ENCODE results near the gene NDST1. TPM values are rescaled to one million over a fixed set of nuclear protein-coding genes. Genes with fewer than 3 reads are reported as not detected.

Gene NDST1
- total and polyA plus RNA-seq, 2 of the 8 experiments (the other 6 are each of a cell fraction or from before 2014, with no cell fraction given), result 27.0 to 72.0 TPM

DNA sequence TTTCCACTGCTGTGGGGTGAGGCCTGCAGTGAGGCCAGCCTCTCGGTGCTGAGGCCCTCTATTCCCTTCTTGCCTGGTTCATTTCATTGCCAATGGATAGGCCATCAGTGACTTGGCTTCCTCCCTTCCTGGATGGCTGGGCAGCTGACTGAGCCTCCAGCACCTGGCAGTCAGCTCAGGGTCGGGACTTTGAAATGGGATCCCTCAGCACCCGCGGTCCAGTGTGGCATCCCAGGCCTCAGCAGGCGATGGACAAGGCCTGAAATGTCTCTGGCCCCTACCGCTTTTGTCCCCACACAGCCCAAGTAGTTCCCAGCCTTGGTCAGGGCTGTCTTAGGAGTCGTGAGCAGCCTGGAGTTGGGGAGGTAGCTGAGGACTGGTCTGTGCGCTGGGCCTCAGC, 17.2 kb downstream of the NDST1 start:
- Histone ChIP-seq H4K91ac (replicated peaks; ENCODE audit: insufficient read length, low read length) (peak overlapping the region; percentile 35), H4K20me1 (replicated peaks in 1 of 2; ENCODE audit: control insufficient read depth in 1 of 2, insufficient read depth in 2 of 2, low read length in 2 of 2) (peaks cover 23 to 34% of the 10 kb centered on the region in 2 experiments), H3K79me2 (ENCODE audit: control insufficient read depth in 1 of 2, insufficient read depth in 2 of 2, low read length in 2 of 2) (peaks cover 0 to 54% of the 10 kb centered on the region in 2 experiments; a peak in 2 of 4 replicates)
- TF ChIP-seq SRF (IDR thresholded peaks at IDR 0.05; ENCODE audit: low read depth, low read length) (no peak), BACH1 (IDR thresholded peaks at IDR 0.05; ENCODE audit: low read length) (no peak), CREB1 (IDR thresholded peaks at IDR 0.05) (no peak), RFX5 (IDR thresholded peaks at IDR 0.05; ENCODE audit: borderline replicate concordance, low read depth, low read length) (no peak), KDM1A (IDR thresholded peaks at IDR 0.05; ENCODE audit: borderline replicate concordance, low read length) (no peak), CBX5 (IDR thresholded peaks at IDR 0.05; ENCODE audit: low read depth, low read length) (no peak), SIX5 (IDR thresholded peaks at IDR 0.05; ENCODE audit: low read depth, low read length) (no peak), TEAD4 (IDR thresholded peaks at IDR 0.05; ENCODE audit: low read depth, low read length) (no peak), HDAC6 (IDR thresholded peaks at IDR 0.05; ENCODE audit: low read depth, low read length) (no peak), TCF12 (IDR thresholded peaks at IDR 0.05; ENCODE audit: low read depth, low read length) (no peak), RNF2 (IDR thresholded peaks at IDR 0.05; ENCODE audit: borderline replicate concordance, low read depth, low read length, missing control alignments, poor library complexity, severe bottlenecking) (no peak), RXRA (IDR thresholded peaks at IDR 0.05; ENCODE audit: insufficient read depth, low read depth, low read length) (no peak), ZNF274 (IDR thresholded peaks at IDR 0.05; ENCODE audit: borderline replicate concordance, extremely low read depth, low read length) (no peak), SP2 (IDR thresholded peaks at IDR 0.05; ENCODE audit: low read length) (no peak)

More for the DNA sequence above, 17.2 kb downstream of the NDST1 start:
- peak overlapping the region; percentile 47 for H4K5ac ChIP-seq (ENCODE audit: insufficient read length, low read depth, low read length)
- H3K23me2 ChIP-seq (ENCODE audit: low read depth, low read length), result no peaks in the 10 kb centered on the region
- peak overlapping the region in 1 of 2 experiments; percentile 34; a peak in 2 of 4 replicates for H3K4me2 ChIP-seq (ENCODE audit: insufficient read depth in 1 of 2, low read depth in 2 of 2, low read length in 2 of 2)
- H2BK20ac ChIP-seq (ENCODE audit: low read length), result 0 out of 2 replicates have a peak overlapping the region, but pooled peaks have one; percentile 64
- no peaks in the 10 kb centered on the region for H3K9me3 ChIP-seq (ENCODE audit: insufficient read depth in 2 of 2, low read depth in 1 of 2, low read length in 1 of 2)
- H3K56ac ChIP-seq (replicated peaks; ENCODE audit: insufficient read length, low read depth, low read length), result no peak overlapping the region
- POLR2A ChIA-PET (ENCODE audit: partially characterized antibody), result interaction anchor here (0.7 to 3.2 kb wide), 11 partner anchors 13 to 116 kb away, joined by 3 to 20 read pairs (median 5); partner anchors contain the start of gene RPS14
- peaks cover 7 to 27% (median 17%) of the 10 kb centered on the region in 4 experiments for H3K4me1 ChIP-seq (replicated peaks in 1 of 4; ENCODE audit: control insufficient read depth in 3 of 4, insufficient read depth in 4 of 4, low read length in 3 of 4)
- H2BK12ac ChIP-seq (ENCODE audit: low read depth, low read length), result peak overlapping the region; percentile 76; the same call in 1 of the 2 replicates
- H2BK5ac ChIP-seq (ENCODE audit: low read depth, low read length), result peak overlapping the region; percentile 82
- WGBS, 2 experiments (ENCODE audit: extremely low coverage in 1 of 2, insufficient coverage in 1 of 2, insufficient read length in 1 of 2, insufficient replicate concordance in 2 of 2, low coverage in 1 of 2, low lambda C conversion rate in 2 of 2, missing lambda C conversion rate in 1 of 2), result 76% methylated on average over 8 of the region's 8 CpGs; no CpG with 5 or more reads in 1 of the 2 experiments
- H4K8ac ChIP-seq (ENCODE audit: extremely low read depth, insufficient read depth, low read length), result no peak overlapping the region
- peak overlapping the region; percentile 34; the same call in 1 of the 2 replicates for H2AK5ac ChIP-seq (ENCODE audit: low read depth, low read length)
- peak overlapping the region; percentile 16 for H3K4ac ChIP-seq (replicated peaks; ENCODE audit: insufficient read length, low read depth, low read length)
- H3K27me3 ChIP-seq (replicated peaks in 1 of 4; ENCODE audit: control insufficient read depth in 3 of 4, extremely low read depth in 1 of 4, insufficient read depth in 3 of 4, low read length in 3 of 4), result no peaks in the 10 kb centered on the region
- FAIRE-seq (no peak), DNase-seq (ENCODE audit: low read depth in 1 of 2, low spot score in 2 of 2) (no peak)
- H2BK15ac ChIP-seq (ENCODE audit: low read length), result 0 out of 2 replicates have a peak overlapping the region, but pooled peaks have one; percentile 36
- CTCF ChIA-PET (ENCODE audit: partially characterized antibody), result interaction anchor here (0.6 to 15.3 kb wide), 17 partner anchors 9 to 184 kb away, joined by 3 to 229 read pairs (median 9); partner anchors contain the start of genes NDST1 and RBM22
- H3K79me1 ChIP-seq (ENCODE audit: low read depth, low read length), result peaks cover 32% of the 10 kb centered on the region
- no peak overlapping the region for H2AFZ ChIP-seq (ENCODE audit: low read length)
- H3K9ac ChIP-seq (replicated peaks in 1 of 4; ENCODE audit: extremely low read depth in 1 of 4, low read depth in 3 of 4, low read length in 3 of 4), result peak overlapping the region in 2 of 4 experiments; percentile 16 to 26; a peak in 1 of 7 replicates
- peak overlapping the region; percentile 29 for H2BK120ac ChIP-seq (replicated peaks; ENCODE audit: low read depth, low read length)
- no peak overlapping the region for H3K23ac ChIP-seq (ENCODE audit: insufficient read length)
- no peak overlapping the region for H3K27ac ChIP-seq (ENCODE audit: low read depth, low read length)
- H3K18ac ChIP-seq (ENCODE audit: extremely low read depth, low read length), result peak overlapping the region; percentile 40; the same call in 1 of the 2 replicates
- no peak overlapping the region; a peak in 2 of 8 replicates for H3K4me3 ChIP-seq (ENCODE audit: extremely low read depth in 1 of 4, insufficient read depth in 2 of 4, low read depth in 3 of 4, low read length in 4 of 4)
- H3K14ac ChIP-seq (ENCODE audit: insufficient read length), result no peak overlapping the region
- H3K36me3 ChIP-seq (ENCODE audit: control insufficient read depth in 2 of 4, insufficient read depth in 4 of 4, low read length in 3 of 4), result peaks cover 0 to 16% (median 6%) of the 10 kb centered on the region in 4 experiments; a peak in 5 of 8 replicates
